K562 (cell line): ENCODE data around the gene JPT1. TPM values are rescaled to one million over a fixed set of nuclear protein-coding genes. Genes with fewer than 3 reads are reported as not detected.

ENCODE experiments used
- ATAC-seq: fragments of 200-7000 bp; cut with Tn5 transposase; 3 replicates; pipeline ENCODE4 v1.9.1; 2020; ENCODE audit warnings: moderate library complexity
- BruUV-seq: library from RNA; stranded (reverse); fragments of 400-500 nt; replicated peaks from 2 replicates; lab custom pipeline; 2021; lab: Mats Ljungman, UMichigan
- CTCF ChIA-PET: fragments of 300-600 bp; formaldehyde crosslinking; extraction: SDS; loops from one replicate; lab custom pipeline; 2021; ENCODE audit warnings: low intra/inter-chr PET ratio; lab: Yijun Ruan, JAX
- POLR2A ChIA-PET: fragments of 300-600, 350-650 bp; sonication (Branson Sonifier 250); formaldehyde crosslinking; extraction: SDS; loops from one replicate; lab custom pipeline; 2021; ENCODE audit warnings: antibody characterized with exemption, inconsistent platforms; lab: Yijun Ruan, JAX
- DNase-seq, 4 experiments: peaks; one replicate each; pipeline versions ENCODE4 v3.0.0 to v3.0.0-alpha.2; 2011 to 2018; ENCODE audit warnings: low spot score in 3 of 4, mixed read lengths in 3 of 4; ENCODE audit errors: extremely low read depth in 1 of 4
- FAIRE-seq: peaks from 2 replicates; lab custom pipeline; 2011; peaks lifted over from hg19 to GRCh38; lab: Jason Lieb, UNC
- H2AFZ ChIP-seq: 2 replicates; pipeline ENCODE4 v1.6.0; 2011; ENCODE audit warnings: low read depth, low read length, control low read depth, inconsistent platforms
- H3K27ac ChIP-seq: fragments of 200-600 bp; 3 replicates; pipeline ENCODE4 v1.8.0; 2011; ENCODE audit warnings: low read depth, mild to moderate bottlenecking, control low read depth, inconsistent platforms, low read length, moderate library complexity, mixed read lengths; ENCODE audit errors: extremely low read depth
- H3K27me3 ChIP-seq, 2 experiments: fragments of 300-600 bp in 1 of 2; 2 replicates in 1 of 2; 3 replicates in 1 of 2; pipeline versions ENCODE4 v1.6.0 to v1.8.0; 2011; ENCODE audit warnings: inconsistent platforms in 2 of 2, low read length in 2 of 2, mild to moderate bottlenecking in 1 of 2, mixed read lengths in 1 of 2, moderate library complexity in 1 of 2; ENCODE audit not compliant: control insufficient read depth in 2 of 2, insufficient read depth in 2 of 2
- H3K36me3 ChIP-seq: fragments of 300-600 bp; 3 replicates; pipeline ENCODE4 v1.8.0; 2011; ENCODE audit warnings: mild to moderate bottlenecking, low read length, inconsistent platforms; ENCODE audit not compliant: control insufficient read depth, insufficient read depth
- H3K4me1 ChIP-seq, 2 experiments: fragments of 200-600 bp in 1 of 2; replicated peaks in 1 of 2; 2 replicates in 1 of 2; 3 replicates in 1 of 2; pipeline versions ENCODE4 v1.5.1 to v1.8.0; 2011; ENCODE audit warnings: inconsistent platforms in 2 of 2, low read length in 2 of 2, mild to moderate bottlenecking in 1 of 2, mixed read lengths in 1 of 2, moderate library complexity in 1 of 2; ENCODE audit not compliant: control insufficient read depth in 2 of 2, insufficient read depth in 2 of 2
- H3K4me2 ChIP-seq: 2 replicates; pipeline ENCODE4 v1.6.1; 2011; ENCODE audit warnings: low read length, control low read depth, inconsistent platforms, mixed read lengths; ENCODE audit not compliant: insufficient read depth
- H3K4me3 ChIP-seq: fragments of 200-600 bp; sonication (generic), shearing (Covaris generic); 2 replicates; pipeline ENCODE4 v1.5.1; 2016; ENCODE audit warnings: control low read depth, inconsistent platforms
- H3K79me2 ChIP-seq: fragments of 200-600 bp; 3 replicates; pipeline ENCODE4 v1.8.0; 2011; ENCODE audit warnings: low read length, inconsistent platforms; ENCODE audit not compliant: control insufficient read depth, insufficient read depth
- H3K9ac ChIP-seq, 2 experiments: 2 replicates each; pipeline versions ENCODE4 v1.6.0 to v1.6.1; 2011; ENCODE audit warnings: low read depth in 2 of 2, low read length in 2 of 2, control low read depth in 1 of 2, inconsistent platforms in 1 of 2, mild to moderate bottlenecking in 1 of 2, mixed read lengths in 1 of 2; ENCODE audit not compliant: insufficient read depth in 1 of 2
- H3K9me1 ChIP-seq: one replicate; pipeline ENCODE4 v1.6.0; 2011; ENCODE audit warnings: inconsistent platforms, mild to moderate bottlenecking, low read length, moderate library complexity; ENCODE audit not compliant: control insufficient read depth, insufficient read depth
- H3K9me3 ChIP-seq: replicated peaks from 2 replicates; pipeline ENCODE4 v1.5.1; 2011; ENCODE audit warnings: low read depth, low read length, inconsistent platforms; ENCODE audit not compliant: control insufficient read depth, insufficient read depth
- H4K20me1 ChIP-seq: replicated peaks from 2 replicates; pipeline ENCODE4 v1.6.1; 2011; ENCODE audit warnings: low read length, inconsistent platforms, mixed read lengths; ENCODE audit not compliant: control insufficient read depth, insufficient read depth
- CBX1 ChIP-seq: sonication (generic); IDR thresholded peaks from 2 replicates; pipeline ENCODE4 v1.6.1; 2016; ENCODE audit warnings: antibody characterized with exemption, low read depth, mild to moderate bottlenecking
- CBX3 ChIP-seq, 2 experiments: IDR thresholded peaks; 1 replicate in 1 of 2; 2 replicates in 1 of 2; pipeline ENCODE4 v1.6.1; 2012; ENCODE audit warnings: inconsistent platforms in 2 of 2, low read length in 2 of 2, borderline replicate concordance in 1 of 2, control low read depth in 1 of 2
- EP300 ChIP-seq: IDR thresholded peaks from 2 replicates; pipeline ENCODE4 v1.6.1; 2012; ENCODE audit warnings: low read length, improper control_type of control experiment
- KDM1A ChIP-seq, 2 experiments: fragments of 450-650 bp; IDR thresholded peaks; 2 replicates each; pipeline ENCODE4 v1.6.1; 2016; ENCODE audit warnings: mild to moderate bottlenecking in 2 of 2
- POLR2A ChIP-seq: fragments of 450-650 bp; conservative IDR thresholded peaks from 2 replicates; pipeline ENCODE4 v1.6.1; 2016
- POLR2AphosphoS5 ChIP-seq: IDR thresholded peaks from 2 replicates; pipeline ENCODE4 v1.6.1; 2011; ENCODE audit warnings: mild to moderate bottlenecking, low read depth, low read length, moderate library complexity; ENCODE audit not compliant: control insufficient read depth, insufficient read depth
- POLR2G ChIP-seq: fragments of 200-400 bp; formaldehyde crosslinking; IDR thresholded peaks from 2 replicates; pipeline ENCODE4 v1.6.1; 2017; ENCODE audit warnings: low read depth, mild to moderate bottlenecking, antibody characterized with exemption, low read length, moderate library complexity
- RBFOX2 ChIP-seq: fragments of 200-400 bp; formaldehyde crosslinking; IDR thresholded peaks from 2 replicates; pipeline ENCODE4 v1.6.1; 2017; ENCODE audit warnings: low read depth, mild to moderate bottlenecking, low read length, moderate library complexity
- RBM22 ChIP-seq: fragments of 200-400 bp; formaldehyde crosslinking; IDR thresholded peaks from 2 replicates; pipeline ENCODE4 v1.6.1; 2018; ENCODE audit warnings: low read length, low read depth; ENCODE audit not compliant: poor library complexity, severe bottlenecking
- SUPT5H ChIP-seq: fragments of 450-650 bp; IDR thresholded peaks from 2 replicates; pipeline ENCODE4 v1.6.1; 2016
- WGBS: fragments of 100-300 bp; shearing (Covaris generic); methylation state at CpG from one replicate; pipeline ENCODE4 v1.1.6; 2016; ENCODE audit warnings: low coverage, mixed read lengths; ENCODE audit not compliant: insufficient coverage; ENCODE audit errors: missing lambda C conversion rate; 5-methylcytosine and 5-hydroxymethylcytosine counted together
- in situ Hi-C: fragments of 300-500 bp; cut with MboI; formaldehyde crosslinking; loops from 4 replicates; pipeline ENCODE4 v1.15.0; 2018; ENCODE audit warnings: inconsistent platforms, mixed read lengths
- intact Hi-C: fragments of 100-400 bp; cut with micrococcal nuclease; formaldehyde crosslinking; loops from 2 replicates; pipeline ENCODE4 v1.14.2; 2022
- polyA plus RNA-seq, 8 experiments: library from polyadenylated mRNA; depleted of rRNA in 4 of 8; stranded (reverse) in 5 of 8; unstranded in 3 of 8; fragments of >200 nt; fragmentation: Nextera tagmentation in 2 of 8; fragmentation: Illumina TruSeq in 1 of 8; extraction: Ambion mirVana in 2 of 8; extraction: Trizol in 1 of 8; gene quantifications; 2 replicates each; pipeline versions ENCODE4 v1.2.1 to v1.2.3, GENCODE V29; 2011 to 2014; ENCODE audit warnings: inconsistent platforms in 1 of 8, missing spikeins in 1 of 8
- total RNA-seq, 7 experiments: library from RNA; depleted of rRNA in 6 of 7; stranded (reverse); fragments of >200 nt in 6 of 7; fragmentation: Illumina TruSeq in 2 of 7; extraction: Trizol in 2 of 7; gene quantifications; 2 replicates each; pipeline versions ENCODE4 v1.2.1 to v1.2.3, GENCODE V29; 2011 to 2021; ENCODE audit warnings: low replicate concordance in 1 of 7

Gene JPT1
- total and polyA plus RNA-seq, 9 of the 15 experiments (the other 6 are each of a cell fraction or from before 2014, with no cell fraction given), result 56.7 to 292 (median 144) TPM

GRCh38 chr17:75128694-75129505 lies 25.4 kb downstream of the JPT1 start:
- intact Hi-C loops, result no loop called here
- 96% methylated on average over 31 of the region's 33 CpGs for WGBS
- BruUV-seq, result no TSS peak
- no peaks in the 10 kb centered on the region for H3K27me3 ChIP-seq
- no peak overlapping the region for H2AFZ ChIP-seq
- peaks cover 25% of the 10 kb centered on the region; the same call in 2 of the 3 replicates for H3K36me3 ChIP-seq
- peaks cover 6% of the 10 kb centered on the region; the same call in 1 of the 2 replicates for H4K20me1 ChIP-seq
- in situ Hi-C loops, result no loop called here
- no peak overlapping the region for H3K27ac ChIP-seq
- no peak for FAIRE-seq
- DNase-seq, result no peak
- H3K4me2 ChIP-seq, result no peak overlapping the region
- CTCF ChIA-PET, result no interaction called here
- H3K79me2 ChIP-seq, result peaks cover 44% of the 10 kb centered on the region
- H3K4me1 ChIP-seq, result peaks cover 28 to 53% of the 10 kb centered on the region in 2 experiments
- peak overlapping the region in 1 of 2 experiments; percentile 6; a peak in 1 of 4 replicates for H3K9ac ChIP-seq
- no peak for ATAC-seq
- POLR2A ChIA-PET, result interaction anchor here (0.7 to 7.6 kb wide), 5 partner anchors 10 to 123 kb away, joined by 3 to 58 read pairs (median 4); no protein-coding TSS in a partner anchor
- H3K9me1 ChIP-seq, result no peaks in the 10 kb centered on the region
- no peaks in the 10 kb centered on the region for H3K9me3 ChIP-seq
- TF ChIP-seq CBX1, result no peak
- TF ChIP-seq POLR2AphosphoS5, result peak; percentile 23; the same call in 1 of the 2 replicates
- peak; percentile 18; the same call in 1 of the 2 replicates for TF ChIP-seq SUPT5H
- TF ChIP-seq RBFOX2, result peak; percentile 72
- no peak for TF ChIP-seq CBX3 (IDR thresholded peaks at IDR 0.05; ENCODE audit: borderline replicate concordance in 1 of 2, low read length in 2 of 2)
- TF ChIP-seq POLR2G, result peak; percentile 78
- no peak for TF ChIP-seq EP300
- peak; percentile 79 for TF ChIP-seq RBM22
- TF ChIP-seq POLR2A, result peak; percentile 26
- no peak for TF ChIP-seq KDM1A (IDR thresholded peaks at IDR 0.05)
- no peak overlapping the region for H3K4me3 ChIP-seq
